OCI-M2 (cell line): Measurements from ENCODE around the gene STAT3.
"Not testable (repeated sequence)": the region's sequence is repeated elsewhere in the genome, so short reads cannot be mapped to it uniquely, and the experiment has no call there.

Experiments
- DNase-seq: peaks from one replicate; lab custom pipeline; 2025; ENCODE audit not compliant: unreplicated experiment; lab: John Stamatoyannopoulos, UW

Gene STAT3

GRCh38 chr17:42317967-42318366 is 70.3 kb downstream of the STAT3 start:
- not testable (repeated sequence) for DNase-seq

GRCh38 chr17:42317266-42317845 is 70.9 kb downstream of the STAT3 start:
- no peak for DNase-seq

- no peak for DNase-seq
Measured at GRCh38 chr17:42316755-42317154, 71.5 kb downstream of the STAT3 start.

DNA sequence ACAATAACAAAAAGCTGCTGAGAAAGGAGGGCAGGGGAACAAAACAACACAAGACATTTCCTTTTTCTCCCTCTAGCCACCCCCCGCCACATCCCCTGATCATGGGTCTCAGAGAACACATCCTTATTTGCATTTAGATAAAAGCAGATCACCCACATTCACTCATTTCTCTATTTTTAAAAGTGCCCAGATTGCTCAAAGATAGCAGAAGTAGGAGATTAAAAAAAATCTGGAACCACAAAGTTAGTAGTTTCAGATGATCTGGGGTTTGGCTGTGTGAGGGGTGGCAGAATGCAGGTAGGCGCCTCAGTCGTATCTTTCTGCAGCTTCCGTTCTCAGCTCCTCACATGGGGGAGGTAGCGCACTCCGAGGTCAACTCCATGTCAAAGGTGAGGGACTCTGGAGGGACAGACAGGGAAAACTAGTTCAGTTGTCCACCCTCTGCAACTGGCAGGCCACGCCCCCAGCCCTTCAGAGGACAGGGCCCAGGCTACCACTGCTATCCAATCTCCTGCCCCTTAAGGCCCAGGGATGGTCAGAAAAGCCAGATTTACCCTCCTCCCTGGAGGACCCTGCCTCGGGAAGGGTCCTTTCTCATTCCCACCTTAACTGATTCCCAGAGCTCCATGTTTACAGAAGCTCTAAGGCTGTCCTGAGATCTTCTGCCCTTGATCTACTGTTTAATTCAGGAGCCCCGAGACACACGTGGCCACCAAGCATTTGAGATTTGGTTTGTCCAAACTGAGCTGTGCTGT is 72.7 kb downstream of the STAT3 start:
- no peak for DNase-seq

DNA sequence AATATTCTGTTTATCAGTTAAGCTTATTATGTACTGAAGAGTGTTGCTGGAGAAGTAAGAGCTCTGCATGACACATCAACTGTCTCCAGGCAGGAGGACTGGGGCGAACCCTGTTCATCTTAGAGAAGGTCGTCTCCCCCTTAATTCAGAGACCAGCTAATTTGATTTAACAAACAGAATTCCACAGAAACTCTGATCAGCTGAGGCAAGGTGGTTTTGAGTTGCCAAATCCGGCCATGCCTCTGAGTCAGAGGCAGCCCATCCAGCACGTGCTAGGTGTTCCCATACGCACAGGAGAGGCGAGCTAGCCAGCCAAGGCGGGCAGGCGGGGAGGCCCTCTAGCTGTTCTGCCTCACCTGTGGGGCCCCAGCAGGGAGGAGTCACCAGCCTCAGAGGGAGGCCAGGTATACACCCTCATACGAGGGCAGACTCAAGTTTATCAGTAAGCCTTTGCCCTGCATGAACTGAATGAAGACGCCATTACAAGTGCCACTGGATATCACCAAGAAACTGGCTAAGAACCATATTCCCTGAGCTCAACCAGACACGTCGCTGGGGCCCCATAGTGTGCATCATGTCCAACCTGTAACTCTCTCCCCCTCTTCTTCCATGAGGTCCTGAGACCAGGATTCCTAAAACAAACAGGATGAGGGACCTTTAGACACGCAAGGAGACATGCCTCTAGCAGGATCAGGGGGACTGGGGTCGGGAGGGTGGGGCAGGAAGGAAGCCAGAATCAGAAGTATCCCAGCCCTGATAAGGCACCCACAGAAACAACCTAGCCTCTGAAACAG is 74.3 kb downstream of the STAT3 start:
- peak; percentile 54 for DNase-seq

- DNase-seq, result peak; percentile 37
Measured at GRCh38 chr17:42313389-42313772, 74.9 kb downstream of the STAT3 start.

DNA sequence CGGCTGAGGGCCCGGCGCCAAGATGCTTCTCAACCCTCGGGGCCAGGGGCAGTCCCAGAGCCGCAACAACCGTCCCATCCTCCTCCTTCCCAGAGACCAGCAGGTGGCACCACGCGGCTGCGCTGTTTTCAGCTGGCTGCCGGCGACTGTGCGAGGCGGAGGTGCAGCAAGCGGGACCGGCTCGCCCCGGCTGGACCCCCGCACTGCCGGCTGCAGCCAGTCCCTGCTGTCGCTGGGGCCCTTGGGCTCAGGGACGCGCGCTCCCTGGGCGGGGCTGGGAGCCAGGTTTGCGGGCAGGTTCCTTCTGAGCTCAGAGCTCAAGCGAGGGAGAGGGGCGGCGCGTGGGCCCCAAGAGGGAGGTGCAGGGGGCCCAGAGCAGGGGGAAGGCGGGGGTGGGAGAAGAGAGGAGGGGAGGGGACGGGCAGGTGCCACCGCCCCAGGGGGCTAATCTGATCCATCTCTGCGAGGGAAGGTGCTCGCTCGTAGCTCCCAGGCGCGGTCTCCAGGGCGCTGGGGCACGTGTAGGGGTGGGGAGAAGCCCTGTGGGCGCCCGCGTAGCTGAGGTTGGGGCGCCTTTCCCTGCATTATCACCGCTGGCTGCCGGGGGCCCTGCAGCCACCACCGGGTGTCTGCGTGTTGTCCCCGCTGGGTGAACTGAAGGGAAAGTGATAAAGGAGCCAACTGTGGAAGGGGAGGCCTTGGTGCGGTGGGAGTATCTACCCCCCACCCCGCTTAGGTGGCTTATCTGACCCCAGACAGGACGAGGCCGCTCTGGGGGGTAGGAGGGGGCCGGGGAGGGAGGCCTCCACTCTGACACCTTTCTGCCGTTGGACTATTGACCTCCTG is 75.7 kb downstream of the STAT3 start:
- DNase-seq, result peak; percentile 66

- DNase-seq, result no peak
Measured at GRCh38 chr17:42312035-42312284, 76.3 kb downstream of the STAT3 start.

GRCh38 chr17:42311240-42312034 is 76.8 kb downstream of the STAT3 start:
- DNase-seq, result no peak

- no peak for DNase-seq
Measured at GRCh38 chr17:42310787-42311215, 77.4 kb downstream of the STAT3 start.

GRCh38 chr17:42309986-42310786 is 78.1 kb downstream of the STAT3 start:
- no peak for DNase-seq

GRCh38 chr17:42309142-42309541 is 79.1 kb downstream of the STAT3 start:
- no peak for DNase-seq

DNA sequence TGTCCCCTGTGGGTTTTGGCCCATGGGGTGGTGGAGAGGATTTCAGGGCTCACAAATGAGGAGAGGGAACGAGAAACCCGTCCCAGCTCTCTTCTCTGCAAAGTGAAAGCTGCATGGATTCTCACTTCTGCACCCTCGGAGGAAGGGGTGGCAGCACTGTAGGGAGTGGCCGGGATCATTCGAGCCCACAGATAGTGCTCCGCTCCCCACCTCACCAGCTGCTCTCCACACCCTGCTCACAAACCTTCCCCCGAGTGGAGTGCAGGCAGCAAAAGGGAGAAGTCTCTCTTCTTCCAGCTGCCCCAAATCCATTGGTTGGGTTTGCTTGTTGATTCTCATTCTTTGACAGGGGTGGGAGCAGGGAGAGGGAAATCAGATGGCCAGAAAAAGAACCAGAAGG is 79.8 kb downstream of the STAT3 start:
- no peak for DNase-seq

DNA sequence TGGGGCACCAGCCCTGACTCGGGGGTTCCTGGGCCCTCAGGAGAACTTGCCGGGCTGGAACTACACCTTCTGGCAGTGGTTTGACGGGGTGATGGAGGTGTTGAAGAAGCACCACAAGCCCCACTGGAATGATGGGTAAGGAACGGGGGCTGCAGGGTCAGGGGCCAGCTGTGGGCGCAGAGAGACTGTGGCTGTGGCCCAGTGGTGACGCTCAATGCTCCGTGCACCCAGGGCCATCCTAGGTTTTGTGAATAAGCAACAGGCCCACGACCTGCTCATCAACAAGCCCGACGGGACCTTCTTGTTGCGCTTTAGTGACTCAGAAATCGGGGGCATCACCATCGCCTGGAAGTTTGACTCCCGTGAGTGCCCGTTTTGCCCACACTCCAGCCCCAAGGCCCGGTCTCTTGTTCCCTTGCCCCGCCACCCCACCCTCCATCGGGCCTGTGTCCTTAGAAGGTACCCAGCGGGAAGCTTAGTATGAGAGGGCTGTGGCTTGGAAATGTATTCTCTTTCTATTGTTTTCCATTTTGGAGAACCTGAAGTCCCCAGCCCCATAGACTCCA is 80.8 kb downstream of the STAT3 start:
- DNase-seq, result no peak

- no peak for DNase-seq
Measured at GRCh38 chr17:42306385-42306667, 81.9 kb downstream of the STAT3 start.

DNA sequence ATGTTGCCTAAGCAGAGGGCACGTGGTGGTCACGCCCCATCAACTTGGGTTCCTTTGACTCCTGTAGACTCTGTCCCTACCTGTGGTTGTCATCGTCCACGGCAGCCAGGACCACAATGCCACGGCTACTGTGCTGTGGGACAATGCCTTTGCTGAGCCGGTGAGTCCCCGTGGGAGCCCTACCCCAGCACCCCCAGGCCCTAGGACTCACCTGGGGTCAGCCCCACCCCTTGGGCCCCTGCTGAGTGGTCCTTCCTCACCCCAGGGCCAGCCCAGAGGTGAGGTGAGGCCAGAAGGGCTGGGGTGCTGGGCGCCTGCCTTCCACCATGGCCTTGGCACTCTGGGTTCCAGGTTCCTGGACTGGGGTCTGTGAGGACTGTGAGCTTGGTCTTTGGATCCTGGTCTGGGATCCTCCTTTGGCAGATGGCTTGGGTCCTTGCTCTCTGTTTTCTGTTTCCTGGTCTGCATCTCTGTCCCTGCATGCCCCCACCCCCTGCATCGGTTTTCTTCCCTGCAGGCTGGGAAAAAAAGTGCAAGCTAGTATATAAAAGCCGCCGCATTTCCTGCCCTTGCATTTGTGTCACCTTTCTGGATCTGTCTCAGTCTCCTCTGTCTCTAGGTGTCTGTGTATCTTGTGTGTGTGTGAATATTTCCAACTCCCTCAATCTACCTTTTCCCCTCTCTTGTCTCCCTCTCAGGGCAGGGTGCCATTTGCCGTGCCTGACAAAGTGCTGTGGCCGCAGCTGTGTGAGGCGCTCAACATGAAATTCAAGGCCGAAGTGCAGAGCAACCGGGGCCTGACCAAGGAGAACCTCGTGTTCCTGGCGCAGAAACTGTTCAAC is 82.5 kb downstream of the STAT3 start:
- DNase-seq, result no peak

- DNase-seq, result not testable (repeated sequence)
Measured at GRCh38 chr17:42305031-42305330, 83.3 kb downstream of the STAT3 start.

DNA sequence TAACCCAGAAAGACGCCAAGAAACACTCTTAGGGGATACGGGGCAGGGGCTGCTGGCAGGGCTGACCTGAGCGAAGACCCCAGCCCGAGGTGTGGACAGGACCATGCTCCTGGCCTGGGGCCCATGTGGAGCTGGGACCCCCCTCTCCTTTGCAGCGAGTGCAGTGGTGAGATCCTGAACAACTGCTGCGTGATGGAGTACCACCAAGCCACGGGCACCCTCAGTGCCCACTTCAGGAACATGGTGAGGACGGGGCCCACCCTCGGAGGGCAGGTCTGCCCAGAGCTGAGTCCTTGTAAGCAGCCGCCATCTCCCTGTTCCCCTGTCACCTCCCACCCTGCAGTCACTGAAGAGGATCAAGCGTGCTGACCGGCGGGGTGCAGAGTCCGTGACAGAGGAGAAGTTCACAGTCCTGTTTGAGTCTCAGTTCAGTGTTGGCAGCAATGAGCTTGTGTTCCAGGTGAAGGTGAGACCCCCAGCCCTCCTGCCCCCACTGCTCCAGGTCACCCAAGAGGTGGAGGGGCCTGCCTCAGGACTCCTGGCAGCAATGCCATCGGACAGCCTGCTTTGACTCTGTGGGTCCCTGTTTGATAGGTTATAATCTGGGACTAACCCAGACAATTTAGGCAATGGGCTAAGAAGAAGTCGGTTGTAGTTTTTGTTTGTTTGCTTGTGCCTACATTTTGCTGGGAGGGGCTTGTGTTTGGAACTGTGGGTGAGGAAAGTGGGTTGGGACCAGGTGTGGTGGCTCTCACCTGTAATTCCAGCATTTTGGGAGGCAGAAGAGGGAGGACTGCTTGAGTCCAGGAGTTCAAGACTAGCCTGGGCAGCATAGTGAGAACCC is 83.8 kb downstream of the STAT3 start:
- no peak for DNase-seq
